HG03045 (cell line): ENCODE data around the gene CABP1.
A peak's percentile ranks its signal among the peaks of the same experiment; 100 is the strongest.
"Not testable (repeated sequence)": the region's sequence is repeated elsewhere in the genome, so short reads cannot be mapped to it uniquely, and the experiment has no call there.

Source experiments
- ATAC-seq: cut with Tn5 transposase; IDR thresholded peaks from one replicate; pipeline ENCODE4 v1.9.1; 2021; ENCODE audit warnings: mild to moderate bottlenecking, moderate library complexity; ENCODE audit not compliant: unreplicated experiment

The CABP1 gene

GRCh38 chr12:120663741-120664140 is 23.3 kb downstream of the CABP1 start:
- ATAC-seq = no peak

GRCh38 chr12:120666571-120667390 is 26.4 kb downstream of the CABP1 start:
- ATAC-seq = no peak

- no peak for ATAC-seq
Measured at GRCh38 chr12:120668091-120668867, 27.9 kb downstream of the CABP1 start.

- ATAC-seq = no peak
Measured at GRCh38 chr12:120668868-120669840, 28.7 kb downstream of the CABP1 start.

GRCh38 chr12:120670237-120670636 is 29.8 kb downstream of the CABP1 start:
- not testable (repeated sequence) for ATAC-seq

GRCh38 chr12:120670667-120671066 is 30.2 kb downstream of the CABP1 start:
- ATAC-seq = no peak

GRCh38 chr12:120674097-120674636 is 33.7 kb downstream of the CABP1 start:
- no peak for ATAC-seq

- ATAC-seq = no peak
Measured at GRCh38 chr12:120677765-120678473, 37.5 kb downstream of the CABP1 start.

- ATAC-seq = no peak
Measured at GRCh38 chr12:120678572-120678971, 38.1 kb downstream of the CABP1 start.

- no peak for ATAC-seq
Measured at GRCh38 chr12:120680165-120680738, 39.8 kb downstream of the CABP1 start.

GRCh38 chr12:120684523-120684932 is 44.1 kb downstream of the CABP1 start:
- ATAC-seq = no peak

- ATAC-seq = no peak
Measured at GRCh38 chr12:120685522-120685921, 45.1 kb downstream of the CABP1 start.

GRCh38 chr12:120686151-120686689 is 45.8 kb downstream of the CABP1 start:
- ATAC-seq = peak; percentile 78

- ATAC-seq = peak; percentile 77
Measured at GRCh38 chr12:120686690-120687577, 46.5 kb downstream of the CABP1 start, which contains the start of gene MLEC. TSS of gene MLEC (plus strand) at chr12:120687149. CDS start at chr12:120687297, 148 bp downstream.

GRCh38 chr12:120687578-120688289 is 47.3 kb downstream of the CABP1 start:
- no peak for ATAC-seq

- no peak for ATAC-seq
Measured at GRCh38 chr12:120688527-120689071, 48.2 kb downstream of the CABP1 start.

GRCh38 chr12:120689397-120690082 is 49.1 kb downstream of the CABP1 start:
- no peak for ATAC-seq
